ENCODE data around the gene CCDC92B.

DNA sequence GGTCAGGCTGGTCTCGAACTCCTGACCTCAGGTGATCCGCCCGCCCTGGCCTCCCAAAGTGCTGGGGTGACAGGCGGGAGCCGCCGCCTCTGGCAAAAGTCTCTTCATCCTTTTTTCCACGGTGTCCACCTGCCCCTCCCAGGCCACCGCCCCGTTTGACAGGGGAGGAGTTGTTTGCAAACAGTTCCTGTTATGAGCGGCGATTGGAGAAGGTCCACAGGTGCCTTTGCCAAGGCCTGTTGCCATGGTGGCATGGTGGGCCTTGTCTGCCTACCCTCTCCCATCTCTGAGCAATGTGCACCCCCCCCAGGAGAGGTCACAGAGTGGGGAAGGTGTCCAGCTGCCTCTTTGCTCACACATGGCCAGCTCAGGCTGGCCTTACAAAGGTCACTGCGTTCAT, 30.8 kb upstream of the CCDC92B start:
- TF ChIP-seq, protein P1, sequence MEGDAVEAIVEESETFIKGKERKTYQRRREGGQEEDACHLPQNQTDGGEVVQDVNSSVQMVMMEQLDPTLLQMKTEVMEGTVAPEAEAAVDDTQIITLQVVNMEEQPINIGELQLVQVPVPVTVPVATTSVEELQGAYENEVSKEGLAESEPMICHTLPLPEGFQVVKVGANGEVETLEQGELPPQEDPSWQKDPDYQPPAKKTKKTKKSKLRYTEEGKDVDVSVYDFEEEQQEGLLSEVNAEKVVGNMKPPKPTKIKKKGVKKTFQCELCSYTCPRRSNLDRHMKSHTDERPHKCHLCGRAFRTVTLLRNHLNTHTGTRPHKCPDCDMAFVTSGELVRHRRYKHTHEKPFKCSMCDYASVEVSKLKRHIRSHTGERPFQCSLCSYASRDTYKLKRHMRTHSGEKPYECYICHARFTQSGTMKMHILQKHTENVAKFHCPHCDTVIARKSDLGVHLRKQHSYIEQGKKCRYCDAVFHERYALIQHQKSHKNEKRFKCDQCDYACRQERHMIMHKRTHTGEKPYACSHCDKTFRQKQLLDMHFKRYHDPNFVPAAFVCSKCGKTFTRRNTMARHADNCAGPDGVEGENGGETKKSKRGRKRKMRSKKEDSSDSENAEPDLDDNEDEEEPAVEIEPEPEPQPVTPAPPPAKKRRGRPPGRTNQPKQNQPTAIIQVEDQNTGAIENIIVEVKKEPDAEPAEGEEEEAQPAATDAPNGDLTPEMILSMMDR (IDR thresholded peaks at IDR 0.05) = no peak
- no peak for TF ChIP-seq POLR2AphosphoS5 (IDR thresholded peaks at IDR 0.05)

All from transverse colon (tissue), 4 donors.